Endometrium (tissue), 2 donors: ENCODE results near the gene DNAL1.

Experiments used
- FAIRE-seq: peaks from 2 replicates; lab custom pipeline; 2012; peaks lifted over from hg19 to GRCh38; lab: Jason Lieb, UNC
- donor health status: control.
- donor health status: control.

DNAL1 gene

GRCh38 chr14:73724696-73725095 lies 79.9 kb downstream of the DNAL1 start:
- no peak for FAIRE-seq

- FAIRE-seq: no peak
These were observed 80.6 kb downstream of the DNAL1 start for GRCh38 chr14:73725116-73726024.

DNA sequence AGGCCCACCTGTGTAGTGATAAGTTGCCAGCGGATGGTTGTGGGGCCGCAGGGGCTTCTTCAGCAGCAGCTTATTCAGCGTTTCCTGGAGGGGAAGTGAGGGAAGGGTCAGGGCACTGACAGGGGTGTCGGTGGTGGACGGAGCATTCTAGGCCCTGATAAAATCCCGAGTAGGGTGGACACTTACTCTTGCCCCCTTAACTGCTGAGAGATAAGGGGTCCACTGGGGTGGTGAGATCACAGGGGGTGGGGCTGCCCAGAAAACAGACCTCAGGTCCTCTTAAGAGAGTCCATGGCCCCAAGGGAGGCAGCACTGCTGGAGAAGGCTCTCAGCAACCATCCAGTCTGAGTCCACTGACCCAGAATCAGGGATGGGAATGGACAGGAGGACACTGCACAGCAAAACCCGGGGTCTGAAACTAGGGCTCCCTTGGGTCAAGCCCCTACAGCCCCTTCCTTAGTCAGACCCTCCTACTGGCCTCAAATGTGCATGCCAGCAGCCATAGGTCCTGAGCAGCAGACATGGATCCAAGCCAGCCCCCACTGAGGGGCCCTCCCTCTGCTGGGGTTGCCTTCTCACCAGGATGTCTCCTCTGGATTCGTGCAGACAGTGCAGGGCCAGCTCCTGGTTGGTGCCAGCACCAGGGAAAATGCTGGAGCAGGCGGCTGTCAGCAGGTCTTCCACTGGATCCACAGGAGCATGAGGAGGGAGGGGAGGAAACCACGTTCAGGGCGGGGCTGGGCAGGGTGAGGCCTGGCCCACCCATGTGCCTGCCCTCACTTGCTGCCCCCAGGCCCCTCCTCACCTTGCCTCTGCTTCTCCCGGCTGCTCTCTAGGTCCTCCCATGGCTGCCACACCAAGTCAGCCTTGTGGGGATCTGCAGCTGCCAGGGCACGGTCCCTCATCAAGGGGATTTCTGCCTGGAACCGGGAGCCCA lies 81.5 kb downstream of the DNAL1 start:
- no peak for FAIRE-seq

GRCh38 chr14:73727166-73727565 lies 82.4 kb downstream of the DNAL1 start:
- FAIRE-seq: no peak

DNA sequence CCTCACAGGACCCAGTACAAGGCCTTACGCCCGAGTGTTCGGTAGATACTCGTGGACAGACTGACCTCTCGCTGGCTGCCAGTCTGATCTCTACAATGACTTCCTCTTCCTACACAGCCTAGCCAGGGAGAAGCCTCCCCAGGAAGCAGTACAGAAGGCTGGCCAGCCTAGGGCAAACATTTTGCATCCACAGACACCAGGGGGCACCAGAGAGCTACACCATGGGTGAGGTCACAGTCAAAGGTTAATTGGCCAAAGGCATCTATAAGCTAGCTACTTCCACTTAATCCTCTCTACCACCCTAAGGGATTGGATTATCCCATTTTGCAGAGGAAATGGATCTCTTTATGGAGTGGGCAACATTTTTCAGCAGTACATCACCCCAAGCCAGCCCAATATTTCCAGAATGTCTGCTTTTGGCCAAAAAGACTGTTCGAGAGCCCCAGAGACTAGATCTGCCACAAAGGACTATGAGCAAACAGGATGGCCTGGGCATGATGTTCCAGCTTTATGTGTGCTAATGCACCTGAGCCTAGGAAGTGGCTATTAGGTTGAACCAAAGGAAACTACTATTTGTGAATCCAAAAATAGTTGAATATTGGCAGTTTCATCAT lies 84.0 kb downstream of the DNAL1 start:
- no peak for FAIRE-seq

DNA sequence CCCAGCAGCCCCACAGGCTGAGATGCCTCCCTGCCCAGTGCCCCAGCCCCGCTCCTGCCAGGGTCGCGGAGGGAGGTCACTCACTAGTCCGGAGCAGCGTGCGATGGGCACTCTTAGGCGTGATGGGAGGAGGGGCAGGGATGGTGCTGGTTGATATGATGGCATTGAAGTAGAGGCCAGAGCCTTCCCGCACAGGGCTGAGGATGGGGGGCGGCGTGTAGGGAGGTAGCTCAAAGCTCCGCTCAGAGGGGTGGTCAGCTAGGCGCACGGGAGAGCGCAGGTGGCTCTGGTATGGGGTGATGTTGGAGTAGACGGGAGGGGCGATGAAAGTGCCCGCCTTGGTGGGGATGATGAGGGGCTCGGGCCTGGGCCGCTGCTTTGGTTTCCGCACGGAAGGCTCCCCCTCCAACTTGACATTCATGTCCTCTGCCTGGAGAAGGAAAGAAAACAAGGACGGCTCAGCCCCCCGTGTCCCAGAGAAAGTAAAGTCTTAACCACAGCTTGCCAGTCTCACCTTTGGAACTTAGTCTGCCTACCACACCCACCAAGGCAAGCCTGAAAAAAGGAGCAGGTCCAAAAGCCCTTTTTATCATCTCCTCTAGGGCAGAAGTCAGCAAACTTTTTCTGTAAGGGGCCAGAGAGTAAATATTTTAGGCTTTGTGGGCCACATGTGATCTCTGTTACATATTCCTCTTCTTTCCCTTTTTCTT lies 84.9 kb downstream of the DNAL1 start:
- no peak for FAIRE-seq

- FAIRE-seq: no peak
These were observed 86.3 kb downstream of the DNAL1 start for GRCh38 chr14:73731111-73731510.

DNA sequence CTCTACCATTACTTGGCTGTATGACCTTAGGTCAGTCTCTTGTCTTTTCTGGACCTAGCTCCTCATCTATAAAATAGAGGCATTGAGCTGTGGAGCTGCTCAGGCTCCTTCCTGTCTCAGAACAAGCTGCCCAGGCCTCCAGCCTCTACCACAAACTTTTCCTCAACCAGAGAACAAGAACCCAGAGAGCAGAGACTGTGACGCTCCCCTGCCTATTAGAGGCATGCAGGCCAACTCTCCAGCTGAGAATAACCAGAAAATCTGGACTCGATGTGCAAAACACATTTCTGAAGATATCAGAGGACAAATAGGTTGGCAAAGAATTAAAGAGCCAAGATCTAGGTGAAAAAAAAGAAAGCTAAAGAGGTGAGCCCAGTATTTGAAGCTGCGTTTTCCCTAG lies 87.2 kb downstream of the DNAL1 start:
- no peak for FAIRE-seq

DNA sequence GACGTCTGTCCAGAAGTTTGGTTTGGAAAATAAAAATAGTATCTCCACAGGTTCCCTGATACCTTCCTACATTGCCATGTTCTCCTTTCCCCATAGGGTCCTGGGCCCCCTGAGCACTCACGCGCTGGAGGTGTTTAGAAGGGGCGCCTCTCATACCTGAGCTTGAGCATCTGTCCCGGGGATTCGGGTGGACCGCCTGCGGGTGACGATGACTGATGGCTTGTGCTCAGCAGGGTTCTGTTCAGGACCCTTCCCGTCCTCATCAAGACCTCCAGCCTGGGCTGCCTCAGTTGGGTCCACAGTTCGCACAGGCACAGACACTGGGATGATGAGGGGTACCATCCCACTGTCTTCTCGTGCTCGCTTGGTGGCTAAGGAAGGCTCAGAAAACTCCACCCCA lies 92.1 kb downstream of the DNAL1 start:
- FAIRE-seq: no peak

DNA sequence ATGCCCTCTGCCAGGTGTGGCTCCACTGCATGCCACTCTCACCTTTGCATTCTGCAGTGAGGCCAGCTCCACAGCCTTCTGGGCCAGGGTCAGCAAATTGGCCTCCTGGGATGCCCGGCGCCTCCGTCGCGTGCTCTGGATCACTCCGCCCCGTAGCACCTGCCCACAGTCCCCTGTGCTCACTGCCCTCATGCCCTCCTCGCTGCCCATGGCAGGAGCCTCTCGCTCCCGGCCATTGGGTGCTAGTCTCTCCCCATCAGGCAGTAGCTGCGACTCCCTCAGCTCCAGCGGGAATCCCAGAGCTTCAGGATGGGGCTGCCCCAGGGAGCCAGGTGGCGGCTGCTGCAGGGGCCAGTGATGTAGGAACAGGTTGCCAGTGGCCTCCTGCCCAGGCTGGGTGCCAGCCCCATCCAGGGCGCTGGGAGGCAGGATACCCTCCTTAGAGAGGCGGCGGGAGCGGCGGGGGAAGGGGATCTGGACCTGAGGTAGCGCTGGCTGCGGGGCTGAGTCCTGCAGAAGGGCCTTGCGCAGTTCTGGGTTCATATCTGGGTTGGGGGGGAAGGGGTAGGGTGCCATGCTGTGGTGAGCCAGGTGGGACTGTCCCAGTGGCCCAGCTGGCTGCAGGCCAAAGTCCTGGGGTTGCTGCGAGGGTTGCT lies 93.9 kb downstream of the DNAL1 start:
- FAIRE-seq: no peak

DNA sequence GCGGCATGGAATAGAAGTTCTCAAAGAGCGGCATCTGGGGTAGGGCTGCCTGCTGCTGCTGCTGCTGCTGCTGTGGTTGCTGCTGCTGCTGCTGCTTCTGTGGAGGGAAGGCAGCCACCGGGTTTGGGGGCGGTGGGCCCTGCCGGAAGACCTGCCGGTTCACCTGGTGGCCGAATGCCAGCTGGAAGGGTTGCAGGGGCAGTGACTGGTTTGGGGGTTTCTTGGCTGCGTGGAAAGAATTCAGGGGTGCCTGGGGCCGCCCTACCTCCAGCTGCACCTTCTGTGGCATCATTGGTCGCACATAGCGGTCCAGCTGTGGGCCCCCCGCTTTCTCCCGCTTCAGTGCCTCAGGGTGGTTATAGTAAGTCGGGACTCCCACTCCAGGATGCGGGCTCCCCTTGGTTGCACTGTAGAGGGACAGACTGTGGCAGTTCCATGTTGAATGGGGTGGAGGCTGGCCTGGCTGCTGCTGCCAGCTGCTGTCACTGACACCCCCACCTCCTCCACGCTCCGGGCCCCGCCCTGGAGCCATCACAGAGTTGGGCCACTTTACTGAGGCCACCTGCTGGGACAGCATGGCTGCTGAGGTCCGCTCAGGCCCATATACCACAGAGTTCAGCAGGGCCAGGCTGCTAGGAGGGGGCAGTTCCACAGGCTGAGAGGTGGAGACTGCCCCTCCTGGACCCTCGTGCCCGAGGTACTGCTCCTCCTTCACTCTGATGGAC lies 94.5 kb downstream of the DNAL1 start:
- no peak for FAIRE-seq

GRCh38 chr14:73739899-73740617 lies 95.3 kb downstream of the DNAL1 start:
- no peak for FAIRE-seq

- no peak for FAIRE-seq
These were observed 96.0 kb downstream of the DNAL1 start for GRCh38 chr14:73740618-73741326.

GRCh38 chr14:73741386-73741875 lies 96.6 kb downstream of the DNAL1 start:
- FAIRE-seq: no peak

- FAIRE-seq: no peak
These were observed 97.2 kb downstream of the DNAL1 start for GRCh38 chr14:73741876-73742519.

DNA sequence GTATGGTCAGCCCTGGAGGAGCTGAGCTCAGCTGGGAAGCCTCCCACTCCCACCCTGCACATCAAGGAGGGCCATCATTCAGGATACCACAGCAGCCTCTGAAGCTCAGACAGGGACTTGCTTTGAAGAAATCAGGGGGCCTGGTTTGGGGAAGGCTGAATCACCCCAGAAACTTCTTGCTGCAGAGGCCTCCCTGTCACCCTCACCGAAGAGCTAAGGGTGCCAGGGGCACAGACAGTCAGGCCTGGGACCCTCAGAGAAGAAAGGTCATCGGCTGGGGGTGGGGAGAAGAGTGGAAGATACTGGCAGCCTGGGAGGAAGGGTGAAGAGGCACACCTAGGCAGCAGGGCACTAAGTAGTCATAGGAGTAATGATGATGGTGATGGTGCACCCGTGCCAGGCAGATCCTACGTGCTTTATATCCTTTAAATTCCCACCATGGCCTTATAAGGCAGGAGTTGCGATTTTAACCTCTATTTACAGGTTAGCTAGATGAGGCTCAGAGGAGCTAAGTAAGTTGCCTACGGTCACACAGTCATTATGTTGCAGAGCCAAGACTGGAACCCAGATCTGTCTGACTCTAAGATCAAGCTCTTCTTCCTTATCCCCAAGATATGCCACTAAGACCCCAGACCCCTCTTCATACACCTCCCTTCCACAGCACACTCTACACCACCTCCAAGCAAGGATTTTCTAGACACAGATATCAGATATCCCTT lies 97.9 kb downstream of the DNAL1 start:
- FAIRE-seq: no peak

GRCh38 chr14:73743431-73743931 lies 98.7 kb downstream of the DNAL1 start:
- no peak for FAIRE-seq
